ENCODE measurements around the gene DAB1. TPM values are rescaled to one million over a fixed set of nuclear protein-coding genes. Genes with fewer than 3 reads are reported as not detected.

The DAB1 gene
- polyA plus RNA-seq, 1 donor from 2014 or later: 11.4 TPM

DNA sequence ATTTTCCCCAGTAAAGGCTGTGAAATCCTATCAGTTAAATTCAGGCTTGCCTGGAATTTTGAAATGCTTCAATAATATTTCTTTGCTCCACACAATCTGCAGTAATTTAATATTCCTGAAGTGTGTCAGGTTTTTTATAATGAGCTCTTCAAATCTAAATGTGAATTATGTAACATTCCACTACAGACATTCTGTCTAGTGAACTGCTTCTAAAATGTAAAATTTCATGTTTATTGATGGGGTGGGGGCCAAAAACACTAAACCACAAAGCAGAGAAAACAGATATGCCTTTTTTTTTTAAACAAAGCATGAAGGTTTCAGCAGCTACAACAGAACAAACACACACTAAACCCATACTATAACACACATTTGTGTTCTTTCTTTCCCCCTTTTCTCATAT is 129.7 kb downstream of the DAB1 start:
- Histone ChIP-seq H3K79me2 (replicated peaks; ENCODE audit: insufficient read depth, low read length) (no peaks in the 10 kb centered on the region), H3K9me3 (ENCODE audit: low read length) (no peaks in the 10 kb centered on the region), H3K27me3 (ENCODE audit: insufficient read depth, low read depth, low read length) (no peaks in the 10 kb centered on the region), H4K20me1 (ENCODE audit: insufficient read depth) (no peaks in the 10 kb centered on the region), H3K36me3 (ENCODE audit: insufficient read depth, low read length) (no peaks in the 10 kb centered on the region), H3F3A (ENCODE audit: insufficient read depth, low read length, poor library complexity, severe bottlenecking) (peaks cover 2% of the 10 kb centered on the region), H3K27ac (ENCODE audit: low read length) (no peak overlapping the region), H3K9ac (ENCODE audit: low read length) (no peak overlapping the region), H2AFZ (ENCODE audit: low read depth, low read length) (no peak overlapping the region), H3K4me2 (ENCODE audit: low read length) (no peak overlapping the region), H3K4me3 (ENCODE audit: low read length) (no peak overlapping the region), H3K9me2 (ENCODE audit: insufficient read depth, low read length) (no peaks in the 10 kb centered on the region)
- TF ChIP-seq SMC3 (conservative IDR thresholded peaks at IDR 0.05; ENCODE audit: poor library complexity): no peak
- no peak for TF ChIP-seq REST (IDR thresholded peaks at IDR 0.05; ENCODE audit: borderline replicate concordance)

DNA sequence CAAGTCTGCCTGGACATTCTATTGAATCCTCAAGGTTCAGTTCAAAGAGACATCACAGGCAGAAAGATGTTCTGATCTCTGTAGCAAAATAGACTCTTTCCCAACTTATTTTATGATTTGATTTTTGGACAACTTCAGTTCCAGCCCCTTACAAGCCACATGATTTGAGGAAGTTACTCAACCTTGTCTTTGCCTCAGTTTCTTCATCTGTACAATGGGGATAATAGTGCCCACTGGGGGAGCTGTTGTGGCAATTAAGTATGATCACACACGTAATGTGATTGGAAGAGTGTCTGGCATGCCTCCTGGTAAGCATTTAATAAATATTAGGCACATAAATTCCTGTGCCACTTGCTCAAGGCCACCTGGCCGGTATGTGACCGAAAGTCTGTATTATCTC is 130.6 kb downstream of the DAB1 start:
- Histone ChIP-seq H3F3A (ENCODE audit: insufficient read depth, low read length, poor library complexity, severe bottlenecking) (peaks cover 4% of the 10 kb centered on the region), H3K9ac (ENCODE audit: low read length) (no peak overlapping the region), H3K27me3 (ENCODE audit: insufficient read depth, low read depth, low read length) (no peaks in the 10 kb centered on the region), H3K36me3 (ENCODE audit: insufficient read depth, low read length) (no peaks in the 10 kb centered on the region), H3K9me3 (ENCODE audit: low read length) (no peaks in the 10 kb centered on the region), H4K20me1 (ENCODE audit: insufficient read depth) (no peaks in the 10 kb centered on the region), H3K27ac (ENCODE audit: low read length) (no peak overlapping the region), H3K79me2 (replicated peaks; ENCODE audit: insufficient read depth, low read length) (no peaks in the 10 kb centered on the region), H3K9me2 (ENCODE audit: insufficient read depth, low read length) (no peaks in the 10 kb centered on the region), H3K4me2 (ENCODE audit: low read length) (no peak overlapping the region), H3K4me3 (ENCODE audit: low read length) (no peak overlapping the region), H2AFZ (ENCODE audit: low read depth, low read length) (no peak overlapping the region)
- TF ChIP-seq POLR2AphosphoS5 (IDR thresholded peaks at IDR 0.05) (no peak), EZH2 (IDR thresholded peaks at IDR 0.05; ENCODE audit: borderline replicate concordance, insufficient read depth, low read length, poor library complexity, severe bottlenecking) (no peak), TAF1 (IDR thresholded peaks at IDR 0.05; ENCODE audit: low read depth) (no peak), REST (IDR thresholded peaks at IDR 0.05; ENCODE audit: borderline replicate concordance) (no peak), SMC3 (conservative IDR thresholded peaks at IDR 0.05; ENCODE audit: poor library complexity) (no peak), EP300 (conservative IDR thresholded peaks at IDR 0.05; ENCODE audit: poor library complexity, severe bottlenecking) (no peak), RAD21 (conservative IDR thresholded peaks at IDR 0.05) (no peak), MXI1 (conservative IDR thresholded peaks at IDR 0.05; ENCODE audit: poor library complexity, severe bottlenecking) (no peak)
- TF ChIP-seq, protein P1, sequence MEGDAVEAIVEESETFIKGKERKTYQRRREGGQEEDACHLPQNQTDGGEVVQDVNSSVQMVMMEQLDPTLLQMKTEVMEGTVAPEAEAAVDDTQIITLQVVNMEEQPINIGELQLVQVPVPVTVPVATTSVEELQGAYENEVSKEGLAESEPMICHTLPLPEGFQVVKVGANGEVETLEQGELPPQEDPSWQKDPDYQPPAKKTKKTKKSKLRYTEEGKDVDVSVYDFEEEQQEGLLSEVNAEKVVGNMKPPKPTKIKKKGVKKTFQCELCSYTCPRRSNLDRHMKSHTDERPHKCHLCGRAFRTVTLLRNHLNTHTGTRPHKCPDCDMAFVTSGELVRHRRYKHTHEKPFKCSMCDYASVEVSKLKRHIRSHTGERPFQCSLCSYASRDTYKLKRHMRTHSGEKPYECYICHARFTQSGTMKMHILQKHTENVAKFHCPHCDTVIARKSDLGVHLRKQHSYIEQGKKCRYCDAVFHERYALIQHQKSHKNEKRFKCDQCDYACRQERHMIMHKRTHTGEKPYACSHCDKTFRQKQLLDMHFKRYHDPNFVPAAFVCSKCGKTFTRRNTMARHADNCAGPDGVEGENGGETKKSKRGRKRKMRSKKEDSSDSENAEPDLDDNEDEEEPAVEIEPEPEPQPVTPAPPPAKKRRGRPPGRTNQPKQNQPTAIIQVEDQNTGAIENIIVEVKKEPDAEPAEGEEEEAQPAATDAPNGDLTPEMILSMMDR (IDR thresholded peaks at IDR 0.05; ENCODE audit: poor library complexity, severe bottlenecking): no peak

Measured in neural cell (in vitro differentiated cells).